H9 (cell line): ENCODE results near the gene RPP38. TPM values are rescaled to one million over a fixed set of nuclear protein-coding genes. Genes with fewer than 3 reads are reported as not detected.

Experiments
- DNase-seq: peaks from one replicate; pipeline ENCODE4 v3.0.0-alpha.2; 2017
- H2AFZ ChIP-seq: one replicate; pipeline ENCODE4 v1.6.1; 2013; ENCODE audit warnings: mild to moderate bottlenecking, low read length, control low read depth, moderate library complexity
- H2AK5ac ChIP-seq: 2 replicates; pipeline ENCODE4 v1.6.1; 2013; ENCODE audit warnings: low read length, control low read depth, mixed read lengths; ENCODE audit not compliant: insufficient read length
- H2BK120ac ChIP-seq: one replicate; pipeline ENCODE4 v1.6.1; 2013; ENCODE audit warnings: low read depth, mild to moderate bottlenecking, low read length, control low read depth, inconsistent platforms; ENCODE audit not compliant: poor library complexity, severe bottlenecking
- H2BK12ac ChIP-seq: 2 replicates; pipeline ENCODE4 v1.6.1; 2013; ENCODE audit warnings: low read length, control low read depth, mixed read lengths, low read depth; ENCODE audit not compliant: insufficient read length
- H2BK15ac ChIP-seq: 2 replicates; pipeline ENCODE4 v1.6.1; 2013; ENCODE audit warnings: low read depth, low read length, control low read depth
- H2BK20ac ChIP-seq: one replicate; pipeline ENCODE4 v1.6.1; 2013; ENCODE audit warnings: low read depth, mild to moderate bottlenecking, low read length, control low read depth, inconsistent platforms; ENCODE audit not compliant: poor library complexity, severe bottlenecking
- H2BK5ac ChIP-seq: 2 replicates; pipeline ENCODE4 v1.6.1; 2013; ENCODE audit warnings: low read length, control low read depth, mixed read lengths; ENCODE audit not compliant: insufficient read length
- H3K14ac ChIP-seq: 2 replicates; pipeline ENCODE4 v1.6.1; 2013; ENCODE audit warnings: low read length, control low read depth; ENCODE audit not compliant: insufficient read depth
- H3K18ac ChIP-seq: 2 replicates; pipeline ENCODE4 v1.6.1; 2013; ENCODE audit warnings: low read depth, mild to moderate bottlenecking, mixed read lengths, low read length, control low read depth; ENCODE audit not compliant: insufficient read length
- H3K23ac ChIP-seq: 2 replicates; pipeline ENCODE4 v1.6.1; 2013; ENCODE audit warnings: low read length, control low read depth, mixed read lengths, low read depth; ENCODE audit not compliant: insufficient read length
- H3K23me2 ChIP-seq: 2 replicates; pipeline ENCODE4 v1.6.1; 2013; ENCODE audit warnings: low read depth, mild to moderate bottlenecking, mixed read lengths, low read length, control low read depth; ENCODE audit not compliant: insufficient read length, poor library complexity, severe bottlenecking
- H3K27ac ChIP-seq: 2 replicates; pipeline ENCODE4 v1.5.1; 2013; ENCODE audit warnings: low read length, control low read depth, mixed read lengths, low read depth; ENCODE audit not compliant: insufficient read length
- H3K27me3 ChIP-seq: 2 replicates; pipeline ENCODE4 v1.6.1; 2013; ENCODE audit warnings: low read length, control low read depth, inconsistent platforms; ENCODE audit not compliant: insufficient read depth
- H3K4ac ChIP-seq: 2 replicates; pipeline ENCODE4 v1.6.1; 2013; ENCODE audit warnings: low read depth, mild to moderate bottlenecking, control low read depth, inconsistent platforms, low read length, moderate library complexity
- H3K4me1 ChIP-seq: 2 replicates; pipeline ENCODE4 v1.6.1; 2013; ENCODE audit warnings: low read length, control low read depth, inconsistent platforms; ENCODE audit not compliant: insufficient read depth
- H3K4me2 ChIP-seq: 2 replicates; pipeline ENCODE4 v1.6.1; 2013; ENCODE audit warnings: low read length, control low read depth, mixed read lengths; ENCODE audit not compliant: insufficient read length, insufficient read depth
- H3K56ac ChIP-seq: 2 replicates; pipeline ENCODE4 v1.6.1; 2013; ENCODE audit warnings: low read depth, mild to moderate bottlenecking, mixed read lengths, low read length, control low read depth; ENCODE audit not compliant: insufficient read length
- H3K79me1 ChIP-seq: 2 replicates; pipeline ENCODE4 v1.6.1; 2013; ENCODE audit warnings: low read depth, mild to moderate bottlenecking, moderate library complexity, low read length, control low read depth, inconsistent platforms; ENCODE audit not compliant: insufficient read depth, poor library complexity, severe bottlenecking
- H3K79me2 ChIP-seq: 2 replicates; pipeline ENCODE4 v1.6.1; 2013; ENCODE audit warnings: low read length, control low read depth, inconsistent platforms; ENCODE audit not compliant: insufficient read depth
- H3K9ac ChIP-seq: 2 replicates; pipeline ENCODE4 v1.6.1; 2013; ENCODE audit warnings: low read length, control low read depth, mixed read lengths; ENCODE audit not compliant: insufficient read length; ENCODE audit errors: extremely low read depth
- H3K9me3 ChIP-seq: one replicate; pipeline ENCODE4 v1.6.1; 2013; ENCODE audit warnings: low read depth, low read length, inconsistent platforms; ENCODE audit not compliant: control insufficient read depth
- H3T11ph ChIP-seq: one replicate; pipeline ENCODE4 v1.6.1; 2013; ENCODE audit warnings: mild to moderate bottlenecking, low read length, control low read depth, inconsistent platforms
- H4K20me1 ChIP-seq: one replicate; pipeline ENCODE4 v1.6.1; 2013; ENCODE audit not compliant: control insufficient read depth, insufficient read length, insufficient read depth
- H4K5ac ChIP-seq: 2 replicates; pipeline ENCODE4 v1.6.1; 2013; ENCODE audit warnings: low read depth, mild to moderate bottlenecking, mixed read lengths, low read length, control low read depth; ENCODE audit not compliant: insufficient read length
- H4K8ac ChIP-seq: replicated peaks from 2 replicates; pipeline ENCODE4 v1.6.1; 2013; ENCODE audit warnings: low read length, control low read depth, mixed read lengths, low read depth; ENCODE audit not compliant: insufficient read length
- H4K91ac ChIP-seq: 2 replicates; pipeline ENCODE4 v1.6.1; 2013; ENCODE audit warnings: low read depth, mild to moderate bottlenecking, moderate library complexity, mixed read lengths, low read length, control low read depth; ENCODE audit not compliant: insufficient read length
- H3K27ac Mint-ChIP-seq, 3 experiments: 2 replicates in 2 of 3; 3 replicates in 1 of 3; pipeline ENCODE4 v1.8.0; 2020 to 2021; ENCODE audit warnings: mixed read lengths in 3 of 3, mild to moderate bottlenecking in 1 of 3, moderate library complexity in 1 of 3
- H3K27me3 Mint-ChIP-seq: 2 replicates; pipeline ENCODE4 v1.8.0; 2021; ENCODE audit warnings: low read depth, mild to moderate bottlenecking, moderate library complexity, mixed read lengths
- H3K36me3 Mint-ChIP-seq, 3 experiments: 2 replicates in 2 of 3; 3 replicates in 1 of 3; pipeline ENCODE4 v1.8.0; 2020 to 2021; ENCODE audit warnings: low read depth in 3 of 3, mixed read lengths in 3 of 3; ENCODE audit not compliant: insufficient read depth in 1 of 3
- H3K4me1 Mint-ChIP-seq, 2 experiments: 2 replicates each; pipeline ENCODE4 v1.8.0; 2020; ENCODE audit warnings: mixed read lengths in 2 of 2
- H3K4me3 Mint-ChIP-seq, 2 experiments: 2 replicates in 1 of 2; 3 replicates in 1 of 2; pipeline ENCODE4 v1.8.0; 2020 to 2021; ENCODE audit warnings: mild to moderate bottlenecking in 2 of 2, mixed read lengths in 2 of 2, moderate library complexity in 1 of 2
- H3K9me3 Mint-ChIP-seq, 2 experiments: 2 replicates in 1 of 2; 3 replicates in 1 of 2; pipeline ENCODE4 v1.8.0; 2020; ENCODE audit warnings: mild to moderate bottlenecking in 2 of 2, mixed read lengths in 2 of 2, moderate library complexity in 1 of 2
- CTCF ChIP-seq: fragments of 200-600 bp; sonication (generic); conservative IDR thresholded peaks from 3 replicates; pipeline ENCODE4 v1.8.0; 2021; ENCODE audit warnings: antibody characterized with exemption, mild to moderate bottlenecking
- WGBS: extraction: QIAGEN DNeasy Blood & Tissue Kit; methylation state at CpG from one replicate; pipeline ENCODE4 v1.1.7; 2013; ENCODE audit warnings: missing lambda C conversion rate, low lambda C conversion rate, mixed read lengths; ENCODE audit not compliant: insufficient read length; ENCODE audit errors: extremely low coverage; 5-methylcytosine and 5-hydroxymethylcytosine counted together
- total RNA-seq: library from RNA; stranded (reverse); gene quantifications from 2 replicates; pipeline ENCODE4 v1.2.1, GENCODE V29; 2021

Gene RPP38
- total RNA-seq, 1 experiment from 2014 or later = 26.6 TPM

GRCh38 chr10:15124190-15124589 is 27.0 kb downstream of the RPP38 start:
- H3K9ac ChIP-seq = no peak overlapping the region
- no peak overlapping the region for H3T11ph ChIP-seq
- H2BK15ac ChIP-seq = no peak overlapping the region
- no peak overlapping the region for H3K18ac ChIP-seq
- H3K27ac ChIP-seq = no peak overlapping the region
- no peak overlapping the region for H3K14ac ChIP-seq
- H3K4me3 Mint-ChIP-seq = no peak overlapping the region
- no peak overlapping the region for H2AK5ac ChIP-seq
- peaks cover 16 to 35% (median 27%) of the 10 kb centered on the region in 3 experiments for H3K36me3 Mint-ChIP-seq
- H4K8ac ChIP-seq = no peak overlapping the region
- no peak overlapping the region for H2BK20ac ChIP-seq
- no peaks in the 10 kb centered on the region for H3K79me2 ChIP-seq
- H2AFZ ChIP-seq = no peak overlapping the region
- H3K4ac ChIP-seq = no peak overlapping the region
- H3K23ac ChIP-seq = no peak overlapping the region
- H3K79me1 ChIP-seq = no peaks in the 10 kb centered on the region
- H3K4me2 ChIP-seq = no peak overlapping the region
- no peak overlapping the region for H3K56ac ChIP-seq
- no peaks in the 10 kb centered on the region for H3K23me2 ChIP-seq
- no peak overlapping the region for H2BK120ac ChIP-seq
- no peaks in the 10 kb centered on the region for H3K4me1 Mint-ChIP-seq
- H3K9me3 ChIP-seq = no peaks in the 10 kb centered on the region
- no peak overlapping the region for H4K5ac ChIP-seq
- H3K27ac Mint-ChIP-seq = peak overlapping the region in 2 of 3 experiments; percentile 11 to 13; a peak in 2 of 7 replicates
- no peak overlapping the region for H2BK12ac ChIP-seq
- H3K4me1 ChIP-seq = no peaks in the 10 kb centered on the region
- no peak for DNase-seq
- no peak overlapping the region for H4K91ac ChIP-seq
- no peak overlapping the region for H2BK5ac ChIP-seq
- H4K20me1 ChIP-seq = no peaks in the 10 kb centered on the region
- TF ChIP-seq CTCF = no peak
- no CpG with 5 or more reads among the region's 9 CpGs for WGBS
- no peaks in the 10 kb centered on the region for H3K27me3 Mint-ChIP-seq
- H3K27me3 ChIP-seq = no peaks in the 10 kb centered on the region
- no peaks in the 10 kb centered on the region for H3K9me3 Mint-ChIP-seq
